ENCODE results near the gene DNAH2. TPM values are rescaled to one million over a fixed set of nuclear protein-coding genes. Genes with fewer than 3 reads are reported as not detected.

Gene DNAH2
- total and polyA plus RNA-seq, 10 donors, result 0.02 to 1.1 (median 0.13) TPM; not detected in 1

DNA sequence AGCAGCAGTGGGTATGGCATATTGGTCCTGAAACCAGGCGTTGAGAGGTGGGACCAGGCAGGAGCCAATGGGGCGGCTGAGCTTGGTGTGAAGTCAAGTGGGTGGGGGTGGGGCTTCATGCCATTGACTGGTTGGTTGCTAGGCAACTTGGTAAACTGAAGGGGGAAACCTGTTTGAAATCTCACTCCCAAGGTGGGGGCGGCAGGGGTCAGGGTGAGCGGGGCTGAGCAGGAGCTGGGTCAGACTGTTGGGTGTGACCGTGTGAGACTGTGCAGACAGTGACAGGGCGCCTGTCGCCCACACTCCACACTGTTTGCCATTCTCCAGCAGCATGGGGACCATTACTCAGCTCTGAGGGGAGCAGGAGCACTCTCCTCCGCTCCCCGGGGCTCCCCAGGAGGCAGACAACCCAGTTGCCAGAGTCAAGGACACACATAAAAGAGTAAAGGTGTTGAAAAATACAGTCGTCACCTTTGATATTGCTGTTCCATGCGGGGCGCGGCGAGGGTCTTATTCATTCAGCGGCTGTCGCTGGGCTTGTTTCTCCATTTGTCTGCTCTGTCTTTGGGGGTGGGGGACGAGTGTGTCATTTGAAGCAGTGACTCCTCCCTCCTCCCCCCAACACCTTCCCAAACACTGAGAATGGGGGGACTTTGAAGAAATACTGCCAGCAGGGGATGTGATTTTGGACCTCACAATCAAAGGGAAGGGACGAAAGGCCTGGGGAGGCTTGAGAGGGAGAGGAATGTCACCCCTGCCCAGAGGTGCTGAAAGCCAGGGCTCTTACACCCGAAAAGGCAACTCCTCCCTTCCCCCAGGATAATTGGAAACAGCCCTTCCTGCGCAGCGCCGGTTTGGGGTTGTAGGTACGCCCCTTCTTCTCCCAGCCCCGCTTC, 13.7 kb upstream of the DNAH2 start:
- Histone ChIP-seq H3K27me3 (replicated peaks in 1 of 7) (peaks cover 5 to 69% (median 31%) of the 10 kb centered on the region in 7 donors), H3K9me3 (no peaks in the 10 kb centered on the region), H3K4me1 (peaks cover 7 to 36% (median 18%) of the 10 kb centered on the region in 6 donors), H3K27ac (no peak overlapping the region), H3K36me3 (peaks cover 0 to 45% (median 23%) of the 10 kb centered on the region in 6 donors), H3K4me3 (no peak overlapping the region)
- DNase-seq, result peak; percentile 54
- intact Hi-C loops (cut with DNase I; ENCODE audit: low total_unique reads), result no loop called here
- TF ChIP-seq POLR2AphosphoS5 (IDR thresholded peaks at IDR 0.05), result no peak
- 56 to 77% (median 64%) methylated on average over 24 of the region's 24 CpGs for WGBS, 5 donors

DNA sequence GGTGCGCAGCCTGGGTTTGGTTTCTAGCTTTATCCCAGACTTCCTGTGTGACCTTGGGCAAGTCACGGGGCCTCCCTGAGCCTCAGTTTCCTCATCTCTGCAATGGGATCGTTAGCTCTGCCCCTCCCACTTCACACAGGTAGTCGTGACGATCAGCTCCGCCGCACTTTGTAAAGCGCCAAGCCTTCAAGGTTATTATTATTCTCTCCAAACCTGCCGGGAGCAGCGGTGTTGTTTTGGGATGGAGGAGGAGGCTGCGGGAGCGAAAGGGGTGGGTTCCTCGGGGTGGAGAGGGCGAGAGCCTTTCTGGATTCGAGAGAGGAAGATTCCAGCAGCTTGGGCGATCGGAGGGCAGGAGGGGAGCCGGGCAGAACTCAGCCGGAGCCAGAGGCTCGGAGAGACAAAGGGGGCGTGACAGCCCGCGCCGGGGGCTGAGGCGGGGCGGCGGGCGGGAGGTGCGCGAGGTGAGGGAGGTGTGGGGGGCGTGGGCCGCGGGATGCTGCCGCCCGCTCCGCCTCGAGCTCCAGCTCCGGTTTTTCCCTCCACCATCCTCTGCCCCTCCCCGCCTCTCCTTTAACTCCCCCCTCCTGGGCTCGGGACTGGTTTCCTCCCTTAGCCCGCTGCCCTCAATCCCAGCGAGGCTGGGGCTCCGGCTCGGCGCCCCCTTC, 12.8 kb upstream of the DNAH2 start, which contains the start of gene EFNB3:
Gene EFNB3, plus strand, starts transcription at position 602 of the 668 bp plus-strand sequence. CDS start 397 bp downstream, outside the sequence.
- peaks cover 7 to 36% (median 18%) of the 10 kb centered on the region in 6 donors for H3K4me1 ChIP-seq
- no peak for TF ChIP-seq POLR2AphosphoS5 (IDR thresholded peaks at IDR 0.05)
- TF ChIP-seq, protein P1, sequence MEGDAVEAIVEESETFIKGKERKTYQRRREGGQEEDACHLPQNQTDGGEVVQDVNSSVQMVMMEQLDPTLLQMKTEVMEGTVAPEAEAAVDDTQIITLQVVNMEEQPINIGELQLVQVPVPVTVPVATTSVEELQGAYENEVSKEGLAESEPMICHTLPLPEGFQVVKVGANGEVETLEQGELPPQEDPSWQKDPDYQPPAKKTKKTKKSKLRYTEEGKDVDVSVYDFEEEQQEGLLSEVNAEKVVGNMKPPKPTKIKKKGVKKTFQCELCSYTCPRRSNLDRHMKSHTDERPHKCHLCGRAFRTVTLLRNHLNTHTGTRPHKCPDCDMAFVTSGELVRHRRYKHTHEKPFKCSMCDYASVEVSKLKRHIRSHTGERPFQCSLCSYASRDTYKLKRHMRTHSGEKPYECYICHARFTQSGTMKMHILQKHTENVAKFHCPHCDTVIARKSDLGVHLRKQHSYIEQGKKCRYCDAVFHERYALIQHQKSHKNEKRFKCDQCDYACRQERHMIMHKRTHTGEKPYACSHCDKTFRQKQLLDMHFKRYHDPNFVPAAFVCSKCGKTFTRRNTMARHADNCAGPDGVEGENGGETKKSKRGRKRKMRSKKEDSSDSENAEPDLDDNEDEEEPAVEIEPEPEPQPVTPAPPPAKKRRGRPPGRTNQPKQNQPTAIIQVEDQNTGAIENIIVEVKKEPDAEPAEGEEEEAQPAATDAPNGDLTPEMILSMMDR (IDR thresholded peaks at IDR 0.05 in 8 of 11, conservative IDR thresholded peaks at IDR 0.05 in 3 of 11), result no peak
- no peak for TF ChIP-seq POLR2A (IDR thresholded peaks at IDR 0.05)
- intact Hi-C loops (cut with DNase I; ENCODE audit: low total_unique reads), result no loop called here
- H3K27me3 ChIP-seq (replicated peaks in 1 of 7), result peaks cover 5 to 76% (median 31%) of the 10 kb centered on the region in 7 donors
- peak within 1 kb of the TSS in 7 of 8 donors; percentile 3 to 57 (median 19) for H3K4me3 ChIP-seq
- peak; percentile 57 for DNase-seq
- peaks cover 0 to 42% (median 23%) of the 10 kb centered on the region in 6 donors for H3K36me3 ChIP-seq
- no peak within 1 kb of the TSS for H3K27ac ChIP-seq
- H3K9me3 ChIP-seq, result no peaks in the 10 kb centered on the region
- WGBS, 5 donors, result 2 to 3% (median 3%) methylated on average over 26 to 40 of the region's 45 CpGs

DNA sequence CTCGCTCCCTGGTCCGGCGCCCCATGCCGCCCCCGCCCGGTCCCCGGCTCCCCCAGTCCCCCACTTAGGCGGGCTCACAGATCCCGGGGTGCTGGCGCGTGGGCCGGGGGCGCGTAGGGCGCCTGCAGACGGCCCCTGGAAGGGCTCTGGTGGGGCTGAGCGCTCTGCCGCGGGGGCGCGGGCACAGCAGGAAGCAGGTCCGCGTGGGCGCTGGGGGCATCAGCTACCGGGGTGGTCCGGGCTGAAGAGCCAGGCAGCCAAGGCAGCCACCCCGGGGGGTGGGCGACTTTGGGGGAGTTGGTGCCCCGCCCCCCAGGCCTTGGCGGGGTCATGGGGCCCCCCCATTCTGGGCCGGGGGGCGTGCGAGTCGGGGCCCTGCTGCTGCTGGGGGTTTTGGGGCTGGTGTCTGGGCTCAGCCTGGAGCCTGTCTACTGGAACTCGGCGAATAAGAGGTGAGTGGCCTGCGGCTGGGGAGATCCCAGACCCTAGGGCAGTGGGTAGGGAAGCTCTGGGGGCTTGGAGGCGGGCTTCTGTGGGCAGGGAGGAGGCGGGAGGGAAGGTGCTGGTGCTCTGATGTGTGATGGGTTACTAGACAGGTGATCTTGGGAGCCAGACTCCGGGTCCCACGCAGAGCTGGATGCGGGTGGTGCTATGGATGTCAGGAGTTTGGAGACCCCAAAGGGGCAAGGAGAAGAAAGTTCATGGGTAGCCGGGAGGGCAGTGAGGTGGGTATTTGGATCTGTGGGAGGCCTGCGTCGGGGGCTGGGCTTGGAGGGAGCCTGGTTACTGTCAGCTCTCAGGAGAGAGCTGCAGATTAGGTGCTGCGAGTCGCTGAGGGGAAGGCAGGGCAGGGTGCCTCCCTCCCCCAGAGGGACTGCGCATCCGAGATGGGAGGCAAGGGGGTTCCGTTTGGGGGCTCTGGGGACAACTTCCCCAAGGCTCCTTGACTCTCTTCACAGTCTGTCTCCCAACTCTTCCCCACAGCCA, 12.0 kb upstream of the DNAH2 start:
- intact Hi-C loops (cut with DNase I; ENCODE audit: low total_unique reads), result no loop called here
- Histone ChIP-seq H3K4me1 (peaks cover 7 to 43% (median 20%) of the 10 kb centered on the region in 6 donors), H3K9me3 (no peaks in the 10 kb centered on the region), H3K36me3 (peaks cover 0 to 34% (median 23%) of the 10 kb centered on the region in 6 donors), H3K4me3 (peak overlapping the region in 7 of 8 donors; percentile 3 to 57 (median 19)), H3K27ac (no peak overlapping the region), H3K27me3 (replicated peaks in 1 of 7) (peaks cover 5 to 76% (median 31%) of the 10 kb centered on the region in 7 donors)
- TF ChIP-seq, protein P1 (IDR thresholded peaks at IDR 0.05 in 8 of 11, conservative IDR thresholded peaks at IDR 0.05 in 3 of 11), result no peak
- TF ChIP-seq POLR2A (IDR thresholded peaks at IDR 0.05) (no peak), POLR2AphosphoS5 (IDR thresholded peaks at IDR 0.05) (no peak)
- peak; percentile 53 for DNase-seq
- WGBS, 5 donors, result 5 to 8% (median 8%) methylated on average over 36 to 50 of the region's 50 CpGs
